Transverse colon (tissue), 3 donors: ENCODE results near the gene MTOR.

ENCODE experiments used
- POLR2A ChIP-seq: fragments of 450-650 bp; IDR thresholded peaks from one replicate; pipeline ENCODE4 v1.6.1; 2016; ENCODE audit warnings: antibody characterized with exemption, mild to moderate bottlenecking, moderate library complexity
- TF ChIP-seq, protein P1 (sequence below), 5 experiments: fragments of 200-600 bp in 3 of 5; fragments of 450-650 bp in 2 of 5; sonication (generic) in 3 of 5; IDR thresholded peaks; 1 replicate in 2 of 5; 2 replicates in 3 of 5; pipeline ENCODE4 v1.5.1; 2016 to 2017; ENCODE audit warnings: antibody characterized with exemption in 5 of 5, inconsistent platforms in 3 of 5, mild to moderate bottlenecking in 2 of 5, moderate library complexity in 1 of 5

DNA sequence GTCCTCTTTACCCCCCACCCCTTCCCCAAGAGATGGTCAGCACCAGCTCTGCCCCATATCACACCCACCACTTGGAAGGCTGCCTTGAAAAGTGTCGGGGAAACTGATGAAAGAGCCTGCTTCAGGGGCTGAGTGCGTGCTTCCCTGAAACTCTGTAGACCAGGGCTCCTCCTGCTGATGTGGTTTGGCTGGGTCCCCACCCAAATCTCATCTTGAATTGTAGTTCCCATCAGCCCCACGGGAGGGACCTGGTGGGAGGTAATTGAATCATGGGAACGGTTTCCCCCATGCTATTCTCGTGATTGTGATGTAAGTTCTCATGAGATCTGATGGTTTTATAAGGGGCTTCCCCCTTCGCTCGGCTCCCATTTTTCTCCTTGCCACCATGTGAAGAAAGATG is 47.0 kb upstream of the MTOR start:
- TF ChIP-seq, protein P1, sequence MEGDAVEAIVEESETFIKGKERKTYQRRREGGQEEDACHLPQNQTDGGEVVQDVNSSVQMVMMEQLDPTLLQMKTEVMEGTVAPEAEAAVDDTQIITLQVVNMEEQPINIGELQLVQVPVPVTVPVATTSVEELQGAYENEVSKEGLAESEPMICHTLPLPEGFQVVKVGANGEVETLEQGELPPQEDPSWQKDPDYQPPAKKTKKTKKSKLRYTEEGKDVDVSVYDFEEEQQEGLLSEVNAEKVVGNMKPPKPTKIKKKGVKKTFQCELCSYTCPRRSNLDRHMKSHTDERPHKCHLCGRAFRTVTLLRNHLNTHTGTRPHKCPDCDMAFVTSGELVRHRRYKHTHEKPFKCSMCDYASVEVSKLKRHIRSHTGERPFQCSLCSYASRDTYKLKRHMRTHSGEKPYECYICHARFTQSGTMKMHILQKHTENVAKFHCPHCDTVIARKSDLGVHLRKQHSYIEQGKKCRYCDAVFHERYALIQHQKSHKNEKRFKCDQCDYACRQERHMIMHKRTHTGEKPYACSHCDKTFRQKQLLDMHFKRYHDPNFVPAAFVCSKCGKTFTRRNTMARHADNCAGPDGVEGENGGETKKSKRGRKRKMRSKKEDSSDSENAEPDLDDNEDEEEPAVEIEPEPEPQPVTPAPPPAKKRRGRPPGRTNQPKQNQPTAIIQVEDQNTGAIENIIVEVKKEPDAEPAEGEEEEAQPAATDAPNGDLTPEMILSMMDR (IDR thresholded peaks at IDR 0.05), result no peak
- TF ChIP-seq POLR2A, result no peak
